GM20000 (cell line): Measurements from ENCODE around the gene ZNF20.
"Not testable (repeated sequence)": the region's sequence is repeated elsewhere in the genome, so short reads cannot be mapped to it uniquely, and the experiment has no call there.

ENCODE experiments used
- DNase-seq: peaks from one replicate; pipeline ENCODE4 v3.0.0; 2012; ENCODE audit warnings: low spot score
- CTCF ChIP-seq: IDR thresholded peaks from 2 replicates; pipeline ENCODE4 v1.5.1; 2012; ENCODE audit warnings: mild to moderate bottlenecking, control low read depth; ENCODE audit errors: extremely low read depth, missing control alignments

The ZNF20 gene

DNA sequence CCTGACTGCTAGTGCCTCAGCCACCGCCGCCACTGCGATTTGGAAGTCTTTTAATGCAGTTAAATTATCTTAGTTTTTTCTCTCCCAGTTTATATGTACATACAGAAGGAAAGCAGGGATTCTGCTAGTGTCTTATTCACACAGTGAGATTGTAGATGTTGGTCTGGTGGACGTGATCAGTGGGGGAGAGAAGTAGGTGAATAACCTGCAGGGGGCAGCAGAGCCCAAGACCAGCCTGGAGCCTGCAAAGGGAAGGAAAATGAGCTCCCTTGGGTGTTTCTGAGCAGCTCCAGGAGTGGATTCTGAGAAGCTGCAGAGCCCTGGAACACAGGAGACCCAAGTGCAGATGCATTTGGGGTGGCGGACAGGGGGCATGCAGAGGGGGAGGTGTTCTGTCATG lies 49.3 kb downstream of the ZNF20 start:
- TF ChIP-seq CTCF, result peak; percentile 48
- DNase-seq, result peak; percentile 72

GRCh38 chr19:12085074-12085818 lies 54.9 kb downstream of the ZNF20 start:
- no peak for DNase-seq
- TF ChIP-seq CTCF, result no peak

- not testable (repeated sequence) for DNase-seq
These were observed 56.8 kb downstream of the ZNF20 start for GRCh38 chr19:12083336-12083735.
